Liver (tissue), 9 donors: Measurements from ENCODE around the gene FGF14. TPM values are rescaled to one million over a fixed set of nuclear protein-coding genes. Genes with fewer than 3 reads are reported as not detected.

Experiments
- DNase-seq: peaks from one replicate; pipeline ENCODE4 v3.0.0-alpha.2; 2017; ENCODE audit warnings: low spot score
- H3K27ac ChIP-seq, 2 donors: one replicate each; pipeline ENCODE4 v1.7.0; 2013; ENCODE audit warnings: inconsistent platforms in 2 of 2, low read length in 2 of 2, control low read depth in 1 of 2, low read depth in 1 of 2, mild to moderate bottlenecking in 1 of 2
- H3K27me3 ChIP-seq, 4 donors: one replicate each; pipeline versions ENCODE4 v1.6.1 to v1.7.0; 2013; ENCODE audit warnings: low read length in 3 of 4, inconsistent platforms in 1 of 4, mild to moderate bottlenecking in 1 of 4, moderate library complexity in 1 of 4; ENCODE audit not compliant: control insufficient read depth in 4 of 4, insufficient read depth in 4 of 4
- H3K36me3 ChIP-seq, 4 donors: one replicate each; pipeline versions ENCODE4 v1.6.1 to v1.7.0; 2013; ENCODE audit warnings: low read length in 3 of 4, mild to moderate bottlenecking in 3 of 4, low read depth in 1 of 4, moderate library complexity in 1 of 4; ENCODE audit not compliant: control insufficient read depth in 4 of 4, insufficient read depth in 3 of 4
- H3K4me1 ChIP-seq, 4 donors: one replicate each; pipeline versions ENCODE4 v1.6.1 to v1.7.0; 2013; ENCODE audit warnings: low read length in 3 of 4, mild to moderate bottlenecking in 3 of 4, moderate library complexity in 1 of 4; ENCODE audit not compliant: control insufficient read depth in 4 of 4, insufficient read depth in 4 of 4
- H3K4me3 ChIP-seq, 3 donors: one replicate each; pipeline versions ENCODE4 v1.6.1 to v1.7.0; 2013; ENCODE audit warnings: low read length in 3 of 3, control low read depth in 1 of 3, low read depth in 1 of 3, mild to moderate bottlenecking in 1 of 3
- H3K9ac ChIP-seq, 2 donors: one replicate each; pipeline ENCODE4 v1.7.0; 2013; ENCODE audit warnings: low read length in 2 of 2, mild to moderate bottlenecking in 2 of 2, moderate library complexity in 2 of 2, control low read depth in 1 of 2, low read depth in 1 of 2
- H3K9me3 ChIP-seq, 4 donors: one replicate each; pipeline versions ENCODE4 v1.6.1 to v1.7.0; 2013; ENCODE audit warnings: low read length in 3 of 4; ENCODE audit not compliant: control insufficient read depth in 4 of 4
- ATF3 ChIP-seq: IDR thresholded peaks from 2 replicates; pipeline ENCODE4 v1.6.1; 2016; ENCODE audit warnings: antibody characterized with exemption
- CTCF ChIP-seq: fragments of 150-350 bp; IDR thresholded peaks from 2 replicates; pipeline ENCODE4 v1.5.1; 2017; ENCODE audit warnings: improper control_type of control experiment, low read depth, low read length; ENCODE audit not compliant: missing input control
- EGR1 ChIP-seq, 2 donors: IDR thresholded peaks; 2 replicates each; pipeline ENCODE4 v1.6.1; 2016 to 2018; ENCODE audit warnings: antibody characterized with exemption in 2 of 2, low read depth in 2 of 2
- FOXA1 ChIP-seq: IDR thresholded peaks from 2 replicates; pipeline ENCODE4 v1.6.1; 2016; ENCODE audit warnings: antibody characterized with exemption
- FOXA2 ChIP-seq: IDR thresholded peaks from 2 replicates; pipeline ENCODE4 v1.6.1; 2016; ENCODE audit warnings: antibody characterized with exemption
- GABPA ChIP-seq, 2 donors: IDR thresholded peaks in 1 of 2; conservative IDR thresholded peaks in 1 of 2; 2 replicates each; pipeline ENCODE4 v1.6.1; 2016; ENCODE audit warnings: antibody characterized with exemption in 2 of 2, mild to moderate bottlenecking in 1 of 2, moderate library complexity in 1 of 2
- HNF4G ChIP-seq: IDR thresholded peaks from 2 replicates; pipeline ENCODE4 v1.6.1; 2016; ENCODE audit warnings: antibody characterized with exemption
- MAX ChIP-seq: IDR thresholded peaks from 2 replicates; pipeline ENCODE4 v1.6.1; 2016; ENCODE audit warnings: antibody characterized with exemption
- NR2F2 ChIP-seq: IDR thresholded peaks from 2 replicates; pipeline ENCODE4 v1.6.1; 2016; ENCODE audit warnings: antibody characterized with exemption
- RAD21 ChIP-seq, 2 donors: IDR thresholded peaks; 2 replicates each; pipeline ENCODE4 v1.6.1; 2016; ENCODE audit warnings: antibody characterized with exemption in 2 of 2, mild to moderate bottlenecking in 2 of 2
- REST ChIP-seq: IDR thresholded peaks from 2 replicates; pipeline ENCODE4 v1.6.1; 2016; ENCODE audit warnings: antibody characterized with exemption, mild to moderate bottlenecking
- RXRA ChIP-seq, 2 donors: IDR thresholded peaks; 2 replicates each; pipeline ENCODE4 v1.6.1; 2017 to 2018; ENCODE audit warnings: antibody characterized with exemption in 2 of 2, mild to moderate bottlenecking in 1 of 2
- SP1 ChIP-seq: IDR thresholded peaks from 2 replicates; pipeline ENCODE4 v1.6.1; 2018; ENCODE audit warnings: antibody characterized with exemption, mild to moderate bottlenecking
- TAF1 ChIP-seq: conservative IDR thresholded peaks from 2 replicates; pipeline ENCODE4 v1.6.1; 2016; ENCODE audit warnings: antibody characterized with exemption, mild to moderate bottlenecking
- YY1 ChIP-seq: IDR thresholded peaks from 2 replicates; pipeline ENCODE4 v1.6.1; 2016; ENCODE audit warnings: antibody characterized with exemption, mild to moderate bottlenecking
- ZBTB33 ChIP-seq: IDR thresholded peaks from 2 replicates; pipeline ENCODE4 v1.6.1; 2016; ENCODE audit warnings: antibody characterized with exemption
- WGBS: extraction: QIAGEN DNeasy Blood & Tissue Kit; methylation state at CpG from one replicate; pipeline ENCODE4 v1.1.7; 2013; 5-methylcytosine and 5-hydroxymethylcytosine counted together
- polyA plus RNA-seq, 2 donors: library from polyadenylated mRNA; stranded (reverse) in 1 of 2; unstranded in 1 of 2; fragments of 200-250 nt in 1 of 2; fragments of >200 nt in 1 of 2; fragmentation: Nextera tagmentation in 1 of 2; extraction: Ambion mirVana in 1 of 2; gene quantifications; one replicate each; pipeline versions ENCODE4 v1.2.1 to v1.2.3, GENCODE V29; 2013 to 2015
- total RNA-seq, 2 donors: library from RNA; depleted of rRNA; stranded (reverse); fragments of >200 nt; gene quantifications; one replicate each; pipeline ENCODE4 v1.2.3, GENCODE V29; 2014
- donor health status: healthy.
- donor health status: healthy.
- donor health status: healthy.
- donor health status: healthy.
- donor health status: healthy.

FGF14 gene
- total and polyA plus RNA-seq, 4 donors = 0.05 to 3.3 (median 1.0) TPM

- no peaks in the 10 kb centered on the region for H3K27me3 ChIP-seq
- no peaks in the 10 kb centered on the region for H3K4me1 ChIP-seq
- H3K27ac ChIP-seq = no peak overlapping the region
- H3K9ac ChIP-seq = no peak overlapping the region
- H3K9me3 ChIP-seq = no peaks in the 10 kb centered on the region
- WGBS = 45% methylated on average over 3 of the region's 3 CpGs
- no peak for DNase-seq
- no peak for TF ChIP-seq FOXA2
- no peak for TF ChIP-seq NR2F2
- TF ChIP-seq ATF3 = no peak
- no peak for TF ChIP-seq RXRA (IDR thresholded peaks at IDR 0.05)
- TF ChIP-seq GABPA (IDR thresholded peaks at IDR 0.05 in 1 of 2, conservative IDR thresholded peaks at IDR 0.05 in 1 of 2) = no peak
- TF ChIP-seq TAF1 = no peak
- no peak for TF ChIP-seq YY1
- no peak for TF ChIP-seq MAX
- TF ChIP-seq EGR1 (IDR thresholded peaks at IDR 0.05; ENCODE audit: low read depth in 2 of 2) = no peak
- H3K36me3 ChIP-seq = no peaks in the 10 kb centered on the region
- H3K4me3 ChIP-seq = no peak overlapping the region
Measured at GRCh38 chr13:102091231-102091630, 310.6 kb downstream of the FGF14 start.

- Histone ChIP-seq H3K27ac (no peak overlapping the region), H3K4me1 (peaks cover 0 to 4% (median 2%) of the 10 kb centered on the region in 4 donors), H3K36me3 (no peaks in the 10 kb centered on the region), H3K4me3 (no peak overlapping the region), H3K27me3 (no peaks in the 10 kb centered on the region), H3K9me3 (no peaks in the 10 kb centered on the region), H3K9ac (no peak overlapping the region)
- DNase-seq = no peak
- WGBS = 92% methylated on average over 8 of the region's 8 CpGs
- TF ChIP-seq GABPA (IDR thresholded peaks at IDR 0.05 in 1 of 2, conservative IDR thresholded peaks at IDR 0.05 in 1 of 2) (no peak), ATF3 (no peak), HNF4G (no peak), SP1 (no peak), ZBTB33 (no peak), FOXA2 (no peak), EGR1 (IDR thresholded peaks at IDR 0.05; ENCODE audit: low read depth in 2 of 2) (no peak), NR2F2 (no peak), YY1 (no peak), RXRA (IDR thresholded peaks at IDR 0.05) (no peak), REST (no peak), RAD21 (IDR thresholded peaks at IDR 0.05) (no peak), TAF1 (no peak), FOXA1 (no peak), CTCF (no peak)
Measured at GRCh38 chr13:102090532-102090931, 311.3 kb downstream of the FGF14 start.
